Gastroesophageal sphincter (tissue), 4 donors: ENCODE results near the gene RAP1GAP2. TPM values are rescaled to one million over a fixed set of nuclear protein-coding genes. Genes with fewer than 3 reads are reported as not detected.
"Not testable (repeated sequence)": the region's sequence is repeated elsewhere in the genome, so short reads cannot be mapped to it uniquely, and the experiment has no call there.

Experiments
- ATAC-seq: fragments of 150-250 bp; one replicate; pipeline ENCODE4 v1.9.1; 2016; ENCODE audit warnings: mild to moderate bottlenecking, moderate library complexity
- H3K27ac ChIP-seq, 4 donors: fragments of 200-600 bp; sonication (generic) in 3 of 4; 1 replicate in 3 of 4; 2 replicates in 1 of 4; pipeline ENCODE4 v1.5.1; 2016 to 2019
- H3K27me3 ChIP-seq: fragments of 200-600 bp; sonication (generic); one replicate; pipeline ENCODE4 v1.5.1; 2019
- H3K36me3 ChIP-seq, 2 donors: fragments of 200-600 bp; sonication (generic); one replicate each; pipeline ENCODE4 v1.5.1; 2019; ENCODE audit warnings: control low read depth in 1 of 2
- H3K4me1 ChIP-seq, 3 donors: fragments of 200-600 bp; sonication (generic); 1 replicate in 2 of 3; 2 replicates in 1 of 3; pipeline ENCODE4 v1.5.1; 2016 to 2019; ENCODE audit warnings: control low read depth in 2 of 3
- H3K4me3 ChIP-seq, 2 donors: fragments of 200-600 bp; sonication (generic); one replicate each; pipeline ENCODE4 v1.5.1; 2019; ENCODE audit warnings: mild to moderate bottlenecking in 1 of 2, moderate library complexity in 1 of 2
- H3K9me3 ChIP-seq, 3 donors: fragments of 200-600 bp; sonication (generic); one replicate each; pipeline ENCODE4 v1.5.1; 2017 to 2019; ENCODE audit warnings: control low read depth in 2 of 3
- CTCF ChIP-seq, 4 experiments: fragments of 200-600 bp in 2 of 4; fragments of 450-650 bp in 2 of 4; sonication (generic) in 1 of 4; IDR thresholded peaks; one replicate each; pipeline ENCODE4 v1.5.1; 2017 to 2019; ENCODE audit warnings: antibody characterized with exemption in 4 of 4, mild to moderate bottlenecking in 2 of 4, moderate library complexity in 2 of 4
- EP300 ChIP-seq: sonication (generic); formaldehyde crosslinking; IDR thresholded peaks from one replicate; pipeline ENCODE4 v1.6.1; 2017; ENCODE audit warnings: antibody characterized with exemption, mild to moderate bottlenecking
- POLR2A ChIP-seq, 2 donors: fragments of 450-650 bp; IDR thresholded peaks; one replicate each; pipeline ENCODE4 v1.6.1; 2017; ENCODE audit warnings: antibody characterized with exemption in 2 of 2, mild to moderate bottlenecking in 2 of 2, moderate library complexity in 1 of 2
- POLR2AphosphoS5 ChIP-seq: sonication (generic); formaldehyde crosslinking; IDR thresholded peaks from one replicate; pipeline ENCODE4 v1.6.1; 2017; ENCODE audit warnings: antibody characterized with exemption
- WGBS, 2 donors: methylation state at CpG; one replicate each; pipeline ENCODE4 v1.1.5; 2018; ENCODE audit warnings: low coverage in 1 of 2; 5-methylcytosine and 5-hydroxymethylcytosine counted together
- total RNA-seq, 4 donors: library from RNA; depleted of rRNA; stranded (reverse); fragments of >200 nt; gene quantifications; one replicate each; pipeline ENCODE4 v1.1.0, GENCODE V29; 2016

Gene RAP1GAP2
- total RNA-seq, 4 donors from 2014 or later: 8.8 to 19.5 (median 11.3) TPM

GRCh38 chr17:2780931-2781454 lies 15.2 kb upstream of the RAP1GAP2 start:
- ATAC-seq: no peak

GRCh38 chr17:2781598-2781997 lies 14.6 kb upstream of the RAP1GAP2 start:
- Histone ChIP-seq H3K4me1 (peaks cover 0 to 13% (median 4%) of the 10 kb centered on the region in 3 donors), H3K27me3 (peaks cover 69% of the 10 kb centered on the region)
- WGBS, 2 donors: 84 to 92% methylated on average over 7 to 11 of the region's 15 CpGs
- H3K4me3 ChIP-seq, H3K9me3 ChIP-seq, ATAC-seq, H3K27ac ChIP-seq, H3K36me3 ChIP-seq: not testable (repeated sequence)

More at GRCh38 chr17:2780931-2781454, 15.2 kb upstream of the RAP1GAP2 start:
- no peak for TF ChIP-seq EP300
- TF ChIP-seq POLR2A (IDR thresholded peaks at IDR 0.05): no peak
- TF ChIP-seq CTCF (IDR thresholded peaks at IDR 0.05): no peak
- no peak for TF ChIP-seq POLR2AphosphoS5
- H3K4me1 ChIP-seq: peaks cover 0 to 14% (median 4%) of the 10 kb centered on the region in 3 donors
- H3K9me3 ChIP-seq: peaks cover 0 to 8% (median 0%) of the 10 kb centered on the region in 3 donors
- no peak overlapping the region for H3K4me3 ChIP-seq
- H3K36me3 ChIP-seq: no peaks in the 10 kb centered on the region
- H3K27ac ChIP-seq: no peak overlapping the region
- WGBS, 2 donors: 68% methylated on average over 2 of the region's 9 CpGs; no CpG with 5 or more reads in 1 of the 2 donors
- peaks cover 69% of the 10 kb centered on the region for H3K27me3 ChIP-seq

- Histone ChIP-seq H3K9me3 (peaks cover 0 to 8% (median 0%) of the 10 kb centered on the region in 3 donors), H3K4me3 (no peak overlapping the region), H3K27ac (no peak overlapping the region), H3K36me3 (no peaks in the 10 kb centered on the region), H3K4me1 (peaks cover 0 to 8% (median under 1%) of the 10 kb centered on the region in 3 donors), H3K27me3 (peaks cover 64% of the 10 kb centered on the region)
- 0 to 26% methylated on average over 1 to 2 of the region's 6 CpGs for WGBS, 2 donors
- no peak for ATAC-seq
- no peak for TF ChIP-seq POLR2AphosphoS5
- no peak for TF ChIP-seq EP300
- TF ChIP-seq CTCF (IDR thresholded peaks at IDR 0.05): no peak
- no peak for TF ChIP-seq POLR2A (IDR thresholded peaks at IDR 0.05)
These were observed 14.2 kb upstream of the RAP1GAP2 start for GRCh38 chr17:2782055-2782454.

GRCh38 chr17:2783310-2784030 lies 12.8 kb upstream of the RAP1GAP2 start:
- peaks cover 0 to 4% (median 0%) of the 10 kb centered on the region in 3 donors for H3K4me1 ChIP-seq
- peaks cover 50% of the 10 kb centered on the region for H3K27me3 ChIP-seq
- TF ChIP-seq POLR2AphosphoS5 (no peak), CTCF (IDR thresholded peaks at IDR 0.05) (no peak), EP300 (no peak), POLR2A (IDR thresholded peaks at IDR 0.05) (no peak)
- no peak overlapping the region for H3K27ac ChIP-seq
- no peak overlapping the region for H3K4me3 ChIP-seq
- 90 to 100% methylated on average over 2 of the region's 4 CpGs for WGBS, 2 donors
- peaks cover 0 to 8% (median 0%) of the 10 kb centered on the region in 3 donors for H3K9me3 ChIP-seq
- H3K36me3 ChIP-seq: no peaks in the 10 kb centered on the region
- no peak for ATAC-seq

GRCh38 chr17:2784864-2785263 lies 11.4 kb upstream of the RAP1GAP2 start:
- Histone ChIP-seq H3K27me3 (peaks cover 36% of the 10 kb centered on the region), H3K36me3 (no peaks in the 10 kb centered on the region), H3K9me3 (peaks cover 0 to 8% (median 0%) of the 10 kb centered on the region in 3 donors), H3K4me1 (peaks cover 0 to 4% (median 0%) of the 10 kb centered on the region in 3 donors), H3K4me3 (no peak overlapping the region), H3K27ac (no peak overlapping the region)
- no peak for ATAC-seq
- no peak for TF ChIP-seq POLR2A (IDR thresholded peaks at IDR 0.05)
- WGBS, 2 donors: 90% methylated on average over 2 of the region's 8 CpGs; no CpG with 5 or more reads in 1 of the 2 donors

- H3K27me3 ChIP-seq: peaks cover 36% of the 10 kb centered on the region
- not testable (repeated sequence) for ATAC-seq, H3K36me3 ChIP-seq, H3K9me3 ChIP-seq, H3K4me1 ChIP-seq, H3K4me3 ChIP-seq, H3K27ac ChIP-seq
- 59 to 78% methylated on average over 12 of the region's 12 CpGs for WGBS, 2 donors
These were observed 10.9 kb upstream of the RAP1GAP2 start for GRCh38 chr17:2785376-2785775.
